Suprapubic skin (tissue), 4 donors: Measurements from ENCODE around the gene LGALS7B. TPM values are rescaled to one million over a fixed set of nuclear protein-coding genes. Genes with fewer than 3 reads are reported as not detected.
A peak's percentile ranks its signal among the peaks of the same experiment; 100 is the strongest.

Experiments used
- DNase-seq, 2 donors: peaks; one replicate each; pipeline ENCODE4 v3.0.0-alpha.2; 2019; ENCODE audit warnings: low spot score in 2 of 2
- H3K27ac ChIP-seq: fragments of 200-600 bp; sonication (generic); one replicate; pipeline ENCODE4 v1.5.1; 2019
- H3K27me3 ChIP-seq: fragments of 200-600 bp; sonication (generic); one replicate; pipeline ENCODE4 v1.5.1; 2019
- H3K36me3 ChIP-seq: fragments of 200-600 bp; sonication (generic); one replicate; pipeline ENCODE4 v1.5.1; 2019
- H3K4me1 ChIP-seq: fragments of 200-600 bp; sonication (generic); one replicate; pipeline ENCODE4 v1.5.1; 2019
- H3K4me3 ChIP-seq: fragments of 200-600 bp; sonication (generic); one replicate; pipeline ENCODE4 v1.5.1; 2019; ENCODE audit warnings: mild to moderate bottlenecking
- H3K9me3 ChIP-seq: fragments of 200-600 bp; sonication (generic); one replicate; pipeline ENCODE4 v1.5.1; 2019
- CTCF ChIP-seq, 2 donors: fragments of 200-600 bp in 1 of 2; fragments of 450-650 bp in 1 of 2; sonication (generic) in 1 of 2; IDR thresholded peaks; one replicate each; pipeline ENCODE4 v1.5.1; 2016 to 2019; ENCODE audit warnings: antibody characterized with exemption in 2 of 2, mild to moderate bottlenecking in 1 of 2, moderate library complexity in 1 of 2
- EP300 ChIP-seq: sonication (generic); formaldehyde crosslinking; IDR thresholded peaks from one replicate; pipeline ENCODE4 v1.6.1; 2017; ENCODE audit warnings: antibody characterized with exemption
- POLR2A ChIP-seq, 2 donors: fragments of 450-650 bp; IDR thresholded peaks; one replicate each; pipeline ENCODE4 v1.6.1; 2017; ENCODE audit warnings: antibody characterized with exemption in 2 of 2, mild to moderate bottlenecking in 2 of 2, moderate library complexity in 2 of 2
- POLR2AphosphoS5 ChIP-seq, 3 donors: sonication (generic); formaldehyde crosslinking; IDR thresholded peaks; one replicate each; pipeline ENCODE4 v1.6.1; 2017; ENCODE audit warnings: antibody characterized with exemption in 3 of 3
- WGBS: methylation state at CpG from one replicate; pipeline ENCODE4 v1.1.5; 2018; 5-methylcytosine and 5-hydroxymethylcytosine counted together
- total RNA-seq, 4 donors: library from RNA; depleted of rRNA; stranded (reverse); fragments of >200 nt; gene quantifications; one replicate each; pipeline ENCODE4 v1.1.0, GENCODE V29; 2016

LGALS7B gene
- total RNA-seq, 4 donors from 2014 or later = 1,712 to 6,564 (median 4,773) TPM

GRCh38 chr19:38831142-38831605 is 42.2 kb downstream of the LGALS7B start:
- DNase-seq = peak; percentile 84 to 88
- no peaks in the 10 kb centered on the region for H3K9me3 ChIP-seq
- TF ChIP-seq POLR2AphosphoS5 (IDR thresholded peaks at IDR 0.05) (no peak), POLR2A (IDR thresholded peaks at IDR 0.05) (no peak), CTCF (IDR thresholded peaks at IDR 0.05) (no peak), EP300 (no peak)
- no peaks in the 10 kb centered on the region for H3K27me3 ChIP-seq
- 5% methylated on average over 7 of the region's 16 CpGs for WGBS
- H3K4me1 ChIP-seq = peaks cover 46% of the 10 kb centered on the region
- peaks cover 32% of the 10 kb centered on the region for H3K36me3 ChIP-seq
- peak overlapping the region; percentile 75 for H3K4me3 ChIP-seq
- peak overlapping the region; percentile 91 for H3K27ac ChIP-seq

GRCh38 chr19:38833092-38833425 is 44.1 kb downstream of the LGALS7B start:
- no peak for DNase-seq
- 82% methylated on average over 7 of the region's 7 CpGs for WGBS
- Histone ChIP-seq H3K9me3 (no peaks in the 10 kb centered on the region), H3K27ac (no peak overlapping the region), H3K36me3 (peaks cover 39% of the 10 kb centered on the region), H3K4me3 (no peak overlapping the region), H3K4me1 (peaks cover 57% of the 10 kb centered on the region), H3K27me3 (no peaks in the 10 kb centered on the region)
- TF ChIP-seq EP300 = no peak
- TF ChIP-seq CTCF (IDR thresholded peaks at IDR 0.05) = no peak
- TF ChIP-seq POLR2A (IDR thresholded peaks at IDR 0.05) = no peak
- TF ChIP-seq POLR2AphosphoS5 (IDR thresholded peaks at IDR 0.05) = no peak

- Histone ChIP-seq H3K4me3 (no peak overlapping the region), H3K27me3 (no peaks in the 10 kb centered on the region), H3K36me3 (peaks cover 41% of the 10 kb centered on the region), H3K27ac (no peak overlapping the region), H3K9me3 (no peaks in the 10 kb centered on the region), H3K4me1 (peaks cover 67% of the 10 kb centered on the region)
- TF ChIP-seq EP300 = no peak
- TF ChIP-seq CTCF (IDR thresholded peaks at IDR 0.05) = no peak
- no peak for TF ChIP-seq POLR2A (IDR thresholded peaks at IDR 0.05)
- no peak for TF ChIP-seq POLR2AphosphoS5 (IDR thresholded peaks at IDR 0.05)
- DNase-seq = no peak
- WGBS = 100% methylated on average over 4 of the region's 4 CpGs
Observed at GRCh38 chr19:38834104-38834490, 45.1 kb downstream of the LGALS7B start.

- 90% methylated on average over 6 of the region's 6 CpGs for WGBS
- no peak for DNase-seq
- no peaks in the 10 kb centered on the region for H3K9me3 ChIP-seq
- no peaks in the 10 kb centered on the region for H3K27me3 ChIP-seq
- H3K4me3 ChIP-seq = no peak overlapping the region
- peaks cover 41% of the 10 kb centered on the region for H3K36me3 ChIP-seq
- H3K4me1 ChIP-seq = peaks cover 72% of the 10 kb centered on the region
- no peak for TF ChIP-seq CTCF (IDR thresholded peaks at IDR 0.05)
- TF ChIP-seq EP300 = no peak
- no peak for TF ChIP-seq POLR2A (IDR thresholded peaks at IDR 0.05)
- no peak for TF ChIP-seq POLR2AphosphoS5 (IDR thresholded peaks at IDR 0.05)
- no peak overlapping the region for H3K27ac ChIP-seq
Observed at GRCh38 chr19:38834590-38834989, 45.6 kb downstream of the LGALS7B start.

GRCh38 chr19:38836159-38836982 is 47.4 kb downstream of the LGALS7B start:
- peaks cover 74% of the 10 kb centered on the region for H3K4me1 ChIP-seq
- no peak overlapping the region for H3K4me3 ChIP-seq
- DNase-seq = no peak
- peak overlapping the region; percentile 88 for H3K27ac ChIP-seq
- WGBS = 59% methylated on average over 7 of the region's 8 CpGs
- H3K9me3 ChIP-seq = no peaks in the 10 kb centered on the region
- H3K27me3 ChIP-seq = no peaks in the 10 kb centered on the region
- H3K36me3 ChIP-seq = peaks cover 54% of the 10 kb centered on the region
- TF ChIP-seq CTCF (IDR thresholded peaks at IDR 0.05) (no peak), EP300 (no peak), POLR2AphosphoS5 (IDR thresholded peaks at IDR 0.05) (no peak), POLR2A (IDR thresholded peaks at IDR 0.05) (no peak)
